NCI-H82 treated with DMSO at 0.1 percent for 48 hours (cell line): Measurements from ENCODE around the gene INAFM2.
A peak's percentile ranks its signal among the peaks of the same experiment; 100 is the strongest.

ENCODE experiments used
- DNase-seq: peaks from one replicate; lab custom pipeline; 2025; ENCODE audit not compliant: unreplicated experiment; lab: John Stamatoyannopoulos, UW

INAFM2 gene

DNA sequence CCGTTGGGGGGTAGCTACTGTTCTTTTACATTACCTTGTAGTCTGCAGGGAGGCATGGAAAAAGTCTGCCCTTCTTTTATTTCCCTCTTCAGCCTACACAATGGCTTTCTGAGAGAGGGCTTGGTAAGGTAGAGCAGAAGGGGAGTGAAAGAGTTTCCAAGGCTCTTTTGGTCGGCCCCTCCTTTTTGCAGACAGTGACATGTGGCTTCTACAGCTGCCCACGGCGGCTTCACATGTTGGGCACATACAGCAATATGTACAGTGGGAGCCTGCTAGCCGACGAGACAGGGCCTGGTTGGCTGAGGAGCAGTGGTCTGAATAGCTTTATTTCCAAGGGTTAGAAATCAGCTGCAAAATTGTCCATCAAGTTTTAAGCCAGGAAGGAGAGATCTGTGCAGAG lies 4.0 kb downstream of the INAFM2 start:
- no peak for DNase-seq

DNA sequence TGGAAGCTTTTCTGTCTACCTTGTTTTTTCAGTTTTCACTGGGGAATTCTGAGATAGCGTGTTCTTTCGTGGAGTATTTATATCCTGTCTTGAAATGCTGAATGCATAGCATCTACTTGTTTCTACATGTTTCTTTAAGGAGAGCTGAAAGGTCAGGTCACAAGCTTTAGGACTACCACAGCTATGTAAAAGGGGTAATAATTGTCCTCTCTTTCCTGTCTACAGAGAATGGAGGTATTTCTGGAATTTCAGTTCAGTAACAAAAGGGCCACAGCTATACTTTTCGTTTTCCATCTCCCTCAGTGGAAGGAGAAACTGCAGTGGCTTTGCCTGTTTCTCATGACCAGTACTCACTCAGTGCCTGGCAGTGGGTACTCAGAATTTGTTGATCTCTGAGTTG lies 4.7 kb downstream of the INAFM2 start:
- no peak for DNase-seq

DNA sequence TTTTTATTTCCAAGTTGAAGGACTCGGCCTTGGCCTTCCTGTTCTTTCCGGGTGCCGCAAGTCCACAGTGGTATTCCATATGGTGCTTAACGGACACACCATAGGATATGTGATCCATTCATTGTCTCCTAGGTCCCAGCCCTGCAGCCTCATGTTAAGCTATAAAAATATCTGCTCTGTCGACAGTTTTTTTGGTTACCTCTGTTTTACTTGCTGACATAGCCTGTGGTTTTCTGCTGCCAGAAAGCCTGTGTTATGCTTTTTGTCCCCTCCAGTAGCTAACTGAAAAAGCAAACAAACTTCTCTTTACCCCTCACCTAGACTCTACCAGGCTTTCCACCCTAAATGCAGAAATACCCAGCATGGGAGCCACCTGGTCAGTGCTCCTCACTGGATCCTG lies 5.3 kb downstream of the INAFM2 start:
- DNase-seq: no peak

DNA sequence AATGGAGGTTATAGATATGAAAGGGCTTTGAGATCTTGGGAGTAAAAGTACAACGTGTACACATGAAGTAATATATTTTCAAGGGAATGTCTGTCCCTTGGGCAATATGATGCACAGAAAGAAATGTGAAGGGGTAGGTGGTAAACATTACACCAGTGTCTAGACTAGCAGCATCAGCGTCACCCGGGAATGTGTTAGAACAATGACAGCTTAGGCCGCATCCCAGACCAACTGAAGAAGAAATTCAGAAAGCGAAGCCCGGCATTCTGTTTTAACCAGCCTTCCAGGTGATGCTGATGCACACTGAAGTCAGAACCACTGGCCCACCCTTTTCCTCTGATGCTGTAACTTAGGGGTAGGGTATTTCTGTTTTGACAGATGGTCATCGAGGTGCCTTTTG lies 6.3 kb downstream of the INAFM2 start:
- DNase-seq: no peak

DNA sequence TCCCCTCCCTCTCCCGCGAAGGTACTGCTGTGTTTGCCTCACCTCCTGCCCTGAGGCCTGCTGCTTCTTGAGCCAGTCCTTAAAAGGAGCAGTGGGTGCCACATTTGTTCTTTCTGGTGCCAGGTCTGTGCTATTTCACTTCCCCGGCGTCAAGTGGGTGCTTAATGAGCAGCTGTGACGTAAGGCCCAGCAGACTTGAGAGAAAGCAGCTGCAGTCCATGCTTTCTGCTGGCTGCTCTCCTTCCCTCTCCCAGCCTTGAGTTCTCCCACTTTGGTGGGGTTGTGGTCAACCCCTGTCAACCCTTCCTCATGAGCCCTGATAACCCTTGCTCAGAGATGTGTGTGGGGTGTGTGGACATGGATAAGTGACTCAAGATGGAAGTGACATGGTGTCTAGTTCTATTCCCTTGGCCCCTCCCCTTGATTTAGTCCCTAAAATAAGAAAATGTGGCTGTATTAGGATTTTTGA lies 6.9 kb downstream of the INAFM2 start:
- DNase-seq: no peak

GRCh38 chr15:40331026-40331425 lies 7.5 kb downstream of the INAFM2 start:
- DNase-seq: no peak

DNA sequence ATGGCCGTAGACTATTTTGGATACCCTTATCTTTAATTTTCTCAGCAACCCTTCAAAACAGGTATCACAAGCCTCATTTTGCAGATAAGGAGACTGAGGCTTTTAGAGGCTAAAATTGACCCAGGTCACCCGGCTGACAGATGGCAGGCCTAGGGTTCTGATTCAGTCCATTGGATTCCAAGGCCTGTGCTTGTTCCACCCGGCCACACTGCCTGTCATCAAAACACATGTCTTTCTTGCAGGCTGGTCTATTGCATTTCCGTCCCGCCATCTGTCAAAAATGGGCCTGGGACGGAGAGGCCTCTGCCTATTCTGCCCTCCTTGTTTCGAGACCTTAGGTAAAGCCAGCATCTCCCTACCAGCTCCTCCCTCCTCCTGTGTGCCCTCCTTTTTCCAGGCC lies 8.1 kb downstream of the INAFM2 start:
- DNase-seq: no peak

DNA sequence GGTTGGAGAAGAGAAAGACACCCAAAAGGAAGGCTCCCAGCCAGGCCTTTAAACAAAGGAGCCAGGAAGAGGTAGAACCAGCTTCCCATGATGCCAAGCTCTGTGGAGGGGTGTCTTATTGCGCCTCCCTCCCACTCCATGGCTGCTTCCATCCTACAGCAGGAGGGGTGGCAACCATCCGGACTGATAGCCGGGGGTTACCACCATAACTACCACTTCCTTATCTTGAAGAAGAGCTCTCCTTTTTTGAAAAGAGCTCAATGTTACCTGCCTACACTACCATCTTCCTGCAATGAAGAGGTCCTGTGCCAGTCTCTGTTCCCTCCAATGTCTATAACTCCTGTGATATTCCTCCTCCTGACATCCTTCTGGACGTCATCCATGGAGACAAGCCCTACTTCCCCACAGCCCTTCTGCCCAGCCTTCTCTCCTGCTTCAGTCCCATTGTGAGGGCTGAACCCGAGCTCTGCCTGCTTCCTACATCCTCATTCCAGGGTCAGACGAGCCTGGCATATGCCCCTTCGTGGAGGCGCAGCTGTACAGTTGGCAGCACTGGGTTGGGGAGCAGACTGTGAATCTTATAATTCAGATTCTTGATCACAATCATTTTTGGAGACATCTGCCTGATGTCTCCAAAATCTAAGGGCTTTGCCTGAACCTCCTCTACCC lies 8.8 kb downstream of the INAFM2 start:
- no peak for DNase-seq

DNA sequence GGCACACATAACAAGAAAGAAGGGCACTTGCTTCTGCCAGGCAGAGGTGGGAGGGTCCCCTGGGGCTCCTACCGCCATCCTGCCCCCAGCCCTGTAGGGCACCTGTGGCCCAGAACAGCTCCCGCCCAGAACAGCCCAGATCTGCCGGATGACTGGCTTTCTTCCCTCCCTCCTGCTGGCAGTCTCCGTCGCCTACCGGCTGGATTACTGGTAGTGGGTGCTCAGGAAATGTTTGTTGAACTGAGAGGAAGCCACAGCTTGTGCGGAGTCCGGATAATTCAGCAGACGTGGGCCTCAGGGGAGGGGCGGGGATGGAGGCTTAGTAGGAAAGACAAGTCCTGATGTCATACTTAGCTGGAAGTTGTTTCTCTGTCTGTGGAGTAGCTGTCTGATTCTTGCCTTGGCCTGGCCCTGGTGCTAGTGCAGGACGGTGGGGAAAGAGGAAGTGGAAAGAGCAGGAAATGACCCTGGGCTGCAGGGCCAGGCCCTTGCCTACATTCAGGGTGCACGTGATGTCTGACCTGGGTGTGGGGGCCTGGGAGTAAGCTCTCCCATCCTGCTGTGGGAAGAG lies 10.5 kb downstream of the INAFM2 start:
- DNase-seq: peak; percentile 41

DNA sequence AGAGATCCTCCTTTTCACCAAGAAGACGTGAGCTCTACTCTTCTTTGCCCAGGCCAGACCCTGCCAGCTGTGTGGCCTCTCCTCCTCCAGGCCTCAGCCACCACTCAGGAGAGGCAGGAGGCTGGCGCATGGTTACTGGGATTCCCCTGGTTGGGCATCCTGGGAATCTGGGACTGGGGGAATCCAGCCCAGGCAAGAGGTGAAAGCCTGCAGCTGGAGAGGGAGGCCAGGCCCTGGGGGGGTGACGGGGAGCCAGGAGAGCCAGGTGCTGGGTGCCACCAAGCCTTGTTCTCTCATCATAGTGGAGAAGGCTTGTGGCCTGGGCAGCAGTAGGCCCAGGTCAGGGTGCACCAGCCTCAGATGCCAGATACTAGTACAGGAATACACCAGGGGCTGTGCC lies 11.0 kb downstream of the INAFM2 start:
- DNase-seq: no peak

GRCh38 chr15:40334941-40335795 lies 11.7 kb downstream of the INAFM2 start:
- no peak for DNase-seq

DNA sequence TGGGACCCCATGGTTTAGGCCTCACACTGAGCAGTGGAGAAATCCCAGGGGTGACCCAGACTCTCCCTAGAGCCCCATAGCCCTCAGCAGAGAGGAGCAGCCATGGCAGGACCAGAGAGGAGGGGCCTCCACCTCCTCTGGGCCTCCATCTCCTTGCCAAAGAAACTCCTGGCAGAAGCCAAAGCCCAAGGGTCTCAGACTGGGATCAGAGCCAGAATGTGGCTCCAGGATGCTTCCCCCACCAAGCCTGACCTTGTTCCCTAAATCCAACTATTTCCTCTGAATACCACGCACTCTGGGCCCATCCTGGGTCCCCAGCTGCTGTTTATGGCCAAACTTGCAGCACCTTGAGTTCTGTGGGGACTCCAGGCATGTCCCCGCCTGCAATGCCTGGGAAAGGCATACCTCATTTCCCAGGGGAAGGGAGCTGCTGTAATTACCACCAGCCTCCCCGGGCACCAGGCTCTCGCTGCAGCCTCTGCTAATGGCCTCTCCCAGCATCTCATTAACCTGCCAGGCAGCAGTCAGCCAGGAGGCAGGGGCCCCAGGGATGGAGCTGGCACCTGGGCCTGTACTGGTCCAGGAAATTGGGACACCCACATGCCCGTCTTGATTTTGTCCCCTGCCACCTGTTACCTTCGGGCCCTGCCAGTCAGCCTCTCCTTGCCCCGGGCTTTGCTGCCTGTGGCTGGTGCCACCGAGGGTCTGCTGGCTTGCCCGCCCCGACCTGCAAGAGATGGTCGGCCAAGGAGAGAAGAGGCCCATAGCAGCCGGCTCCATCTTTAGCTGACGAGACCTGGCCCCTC lies 12.6 kb downstream of the INAFM2 start:
- DNase-seq: no peak

DNA sequence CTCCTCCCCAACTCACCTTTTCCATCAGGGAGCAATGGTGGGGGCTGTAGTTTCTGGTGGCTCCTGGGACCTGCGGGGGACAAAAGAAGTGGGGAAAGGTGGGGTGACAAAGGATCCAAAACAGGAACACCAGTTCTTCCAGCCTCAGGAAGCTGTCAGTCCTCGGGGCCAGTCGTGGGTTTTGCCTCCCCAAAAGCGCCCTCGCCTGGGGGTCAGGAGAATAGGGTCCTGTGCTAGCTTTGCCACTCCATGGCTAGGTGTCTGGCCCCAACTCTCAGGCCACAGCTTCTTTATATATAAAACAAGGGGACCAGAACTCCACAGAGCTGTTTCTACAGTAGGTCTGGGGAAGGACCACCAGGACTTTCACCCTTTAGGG lies 13.2 kb downstream of the INAFM2 start:
- DNase-seq: no peak

DNA sequence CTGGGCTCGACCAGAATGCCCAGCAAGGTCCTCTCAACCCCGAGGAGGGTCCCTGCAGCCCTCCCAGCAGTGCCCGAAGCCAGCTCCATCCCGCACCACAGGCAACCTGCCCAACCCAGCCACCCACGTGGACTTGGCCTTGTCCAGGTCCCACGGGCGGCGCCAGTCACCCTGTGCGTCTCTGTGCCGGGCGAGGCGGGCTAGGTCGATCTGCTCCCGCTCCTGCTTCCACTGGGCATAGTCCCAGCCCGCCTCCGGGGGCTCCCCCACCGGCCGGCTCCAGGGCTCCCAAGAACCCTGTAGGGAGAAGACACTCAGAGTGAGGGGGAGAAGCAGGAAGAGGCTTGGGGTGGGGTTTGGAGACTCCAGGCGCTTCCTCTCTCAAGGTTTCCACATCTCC lies 14.1 kb downstream of the INAFM2 start:
- DNase-seq: no peak

DNA sequence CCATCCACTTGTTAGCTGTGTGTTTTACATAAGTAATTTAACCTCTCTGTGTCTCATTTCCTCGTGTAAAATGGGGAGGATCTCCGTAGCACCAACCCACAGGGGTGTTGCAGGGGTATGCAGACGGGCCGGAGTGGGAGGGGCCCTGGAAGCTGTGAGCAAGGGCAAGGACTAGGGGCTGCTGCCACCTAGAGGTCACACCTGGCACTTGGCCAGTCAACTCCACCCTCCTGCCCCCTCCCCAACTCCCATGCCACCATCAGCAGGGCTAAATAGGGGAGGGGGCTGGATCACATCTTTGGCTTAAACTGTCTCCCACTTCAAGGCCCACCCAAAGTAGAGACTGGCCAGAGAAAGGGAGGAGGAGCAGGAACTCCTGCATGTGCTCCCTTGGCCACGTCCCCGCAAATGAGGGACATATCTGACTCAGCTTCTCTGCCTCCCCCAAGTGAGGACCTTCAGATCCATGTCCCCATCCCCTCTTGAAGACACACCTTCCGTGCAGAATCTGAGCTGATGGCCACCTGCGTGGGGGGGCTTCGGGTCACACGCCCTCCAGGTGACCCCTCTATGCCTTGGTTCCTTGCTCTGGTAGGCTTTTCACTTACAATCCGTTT lies 14.7 kb downstream of the INAFM2 start:
- DNase-seq: no peak

DNA sequence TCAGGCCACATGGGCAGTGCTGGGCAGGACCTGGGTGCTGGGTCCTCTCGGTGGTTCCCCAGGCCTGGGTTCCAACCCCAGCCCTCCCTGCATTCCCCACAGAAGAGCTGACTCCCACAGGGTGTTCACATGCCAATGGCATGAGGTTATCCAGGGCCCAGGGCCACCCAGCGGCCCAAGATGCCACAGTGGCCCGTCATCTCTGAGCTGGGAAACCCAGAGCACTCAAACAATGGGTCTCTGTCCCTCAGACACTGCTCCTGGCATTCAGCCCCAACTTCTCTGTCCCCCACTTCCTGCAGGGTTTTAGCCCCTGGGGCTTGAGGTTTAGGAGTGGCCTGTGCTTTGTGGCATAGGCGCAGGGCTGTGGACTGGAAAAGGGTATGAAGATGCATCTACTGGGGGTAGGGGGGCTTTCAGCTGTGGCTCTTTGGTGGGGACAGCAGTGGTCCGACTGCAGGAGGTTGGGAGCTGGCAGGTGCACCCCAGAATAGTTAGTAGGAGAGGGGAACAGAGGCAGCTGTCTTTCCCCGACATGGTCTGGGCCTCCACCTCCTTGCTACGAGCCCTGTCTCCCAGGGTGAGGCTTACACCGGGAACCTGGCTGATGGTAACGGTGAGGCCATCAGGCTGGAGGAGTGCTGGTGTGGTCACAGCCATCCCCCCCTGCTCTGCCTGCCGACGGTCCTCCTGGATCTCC lies 15.6 kb downstream of the INAFM2 start:
- DNase-seq: no peak

GRCh38 chr15:40339621-40339945 lies 16.1 kb downstream of the INAFM2 start:
- no peak for DNase-seq

DNA sequence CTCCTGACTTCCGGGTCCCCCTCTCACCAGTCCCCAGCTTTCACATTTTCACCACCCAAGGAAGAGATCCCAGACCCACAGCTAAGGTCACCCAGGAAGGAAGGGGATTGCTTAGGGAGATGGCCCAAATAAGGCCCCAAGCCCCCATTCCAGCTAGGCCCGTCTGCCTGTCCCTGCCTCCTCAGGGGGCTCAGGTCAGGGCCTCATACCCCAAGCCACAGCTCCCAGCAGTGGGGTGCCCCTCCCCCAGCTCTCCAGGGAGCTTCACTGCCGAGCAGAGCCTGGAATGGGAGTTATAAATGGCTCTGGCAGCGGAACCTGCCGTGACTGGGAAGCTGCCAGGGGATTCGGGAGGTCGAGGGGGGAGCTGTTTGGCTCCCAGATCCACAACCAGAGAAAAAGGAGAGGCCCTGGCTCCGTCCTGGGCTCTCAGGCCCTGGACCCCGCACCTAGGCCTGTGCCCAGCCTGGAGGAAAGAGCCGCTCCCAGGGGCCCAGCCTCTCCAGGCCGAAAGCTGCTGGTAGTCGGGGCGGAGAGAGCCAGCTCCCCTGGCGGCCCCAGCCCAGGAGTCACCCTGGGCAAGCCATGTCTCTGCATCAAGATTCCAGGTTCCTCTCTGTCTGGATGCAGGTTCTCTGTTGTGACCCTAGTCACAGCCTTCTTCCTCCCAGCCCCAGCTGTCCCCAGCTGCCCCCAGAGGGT lies 16.7 kb downstream of the INAFM2 start:
- DNase-seq: no peak

- DNase-seq: peak; percentile 28
Observed at GRCh38 chr15:40340740-40341400, 17.4 kb downstream of the INAFM2 start, which contains the start of gene CCDC9B. TSS of gene CCDC9B (minus strand) at chr15:40340939. CDS start at chr15:40340819, 120 bp downstream.
